ENCODE data around the gene NEU1. TPM values are rescaled to one million over a fixed set of nuclear protein-coding genes. Genes with fewer than 3 reads are reported as not detected.

The NEU1 gene
- total and polyA plus RNA-seq, 4 donors = 27.6 to 42.4 (median 34.8) TPM

GRCh38 chr6:31875877-31876276 is 13.3 kb upstream of the NEU1 start:
- no peak overlapping the region for H3K4me3 ChIP-seq (ENCODE audit: low read depth in 1 of 3, low read length in 3 of 3)
- TF ChIP-seq FOXA2 (IDR thresholded peaks at IDR 0.05) = no peak
- TF ChIP-seq HNF4A (conservative IDR thresholded peaks at IDR 0.05) = no peak
- TF ChIP-seq MAX (IDR thresholded peaks at IDR 0.05) = no peak
- no peak for TF ChIP-seq HNF4G (IDR thresholded peaks at IDR 0.05)
- no peak for TF ChIP-seq NR2F2 (IDR thresholded peaks at IDR 0.05)
- TF ChIP-seq, protein P1, sequence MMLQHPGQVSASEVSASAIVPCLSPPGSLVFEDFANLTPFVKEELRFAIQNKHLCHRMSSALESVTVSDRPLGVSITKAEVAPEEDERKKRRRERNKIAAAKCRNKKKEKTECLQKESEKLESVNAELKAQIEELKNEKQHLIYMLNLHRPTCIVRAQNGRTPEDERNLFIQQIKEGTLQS (IDR thresholded peaks at IDR 0.05) = no peak
- TF ChIP-seq FOXA1 (IDR thresholded peaks at IDR 0.05) = no peak
- no peak for TF ChIP-seq YY1 (IDR thresholded peaks at IDR 0.05)
- TF ChIP-seq GABPA (IDR thresholded peaks at IDR 0.05 in 1 of 2, conservative IDR thresholded peaks at IDR 0.05 in 1 of 2) = no peak
- TF ChIP-seq RXRA (IDR thresholded peaks at IDR 0.05) = no peak
- no peak for TF ChIP-seq SP1 (IDR thresholded peaks at IDR 0.05)
- TF ChIP-seq, protein P2, sequence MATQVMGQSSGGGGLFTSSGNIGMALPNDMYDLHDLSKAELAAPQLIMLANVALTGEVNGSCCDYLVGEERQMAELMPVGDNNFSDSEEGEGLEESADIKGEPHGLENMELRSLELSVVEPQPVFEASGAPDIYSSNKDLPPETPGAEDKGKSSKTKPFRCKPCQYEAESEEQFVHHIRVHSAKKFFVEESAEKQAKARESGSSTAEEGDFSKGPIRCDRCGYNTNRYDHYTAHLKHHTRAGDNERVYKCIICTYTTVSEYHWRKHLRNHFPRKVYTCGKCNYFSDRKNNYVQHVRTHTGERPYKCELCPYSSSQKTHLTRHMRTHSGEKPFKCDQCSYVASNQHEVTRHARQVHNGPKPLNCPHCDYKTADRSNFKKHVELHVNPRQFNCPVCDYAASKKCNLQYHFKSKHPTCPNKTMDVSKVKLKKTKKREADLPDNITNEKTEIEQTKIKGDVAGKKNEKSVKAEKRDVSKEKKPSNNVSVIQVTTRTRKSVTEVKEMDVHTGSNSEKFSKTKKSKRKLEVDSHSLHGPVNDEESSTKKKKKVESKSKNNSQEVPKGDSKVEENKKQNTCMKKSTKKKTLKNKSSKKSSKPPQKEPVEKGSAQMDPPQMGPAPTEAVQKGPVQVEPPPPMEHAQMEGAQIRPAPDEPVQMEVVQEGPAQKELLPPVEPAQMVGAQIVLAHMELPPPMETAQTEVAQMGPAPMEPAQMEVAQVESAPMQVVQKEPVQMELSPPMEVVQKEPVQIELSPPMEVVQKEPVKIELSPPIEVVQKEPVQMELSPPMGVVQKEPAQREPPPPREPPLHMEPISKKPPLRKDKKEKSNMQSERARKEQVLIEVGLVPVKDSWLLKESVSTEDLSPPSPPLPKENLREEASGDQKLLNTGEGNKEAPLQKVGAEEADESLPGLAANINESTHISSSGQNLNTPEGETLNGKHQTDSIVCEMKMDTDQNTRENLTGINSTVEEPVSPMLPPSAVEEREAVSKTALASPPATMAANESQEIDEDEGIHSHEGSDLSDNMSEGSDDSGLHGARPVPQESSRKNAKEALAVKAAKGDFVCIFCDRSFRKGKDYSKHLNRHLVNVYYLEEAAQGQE (IDR thresholded peaks at IDR 0.05) = no peak
- TF ChIP-seq, protein P3, sequence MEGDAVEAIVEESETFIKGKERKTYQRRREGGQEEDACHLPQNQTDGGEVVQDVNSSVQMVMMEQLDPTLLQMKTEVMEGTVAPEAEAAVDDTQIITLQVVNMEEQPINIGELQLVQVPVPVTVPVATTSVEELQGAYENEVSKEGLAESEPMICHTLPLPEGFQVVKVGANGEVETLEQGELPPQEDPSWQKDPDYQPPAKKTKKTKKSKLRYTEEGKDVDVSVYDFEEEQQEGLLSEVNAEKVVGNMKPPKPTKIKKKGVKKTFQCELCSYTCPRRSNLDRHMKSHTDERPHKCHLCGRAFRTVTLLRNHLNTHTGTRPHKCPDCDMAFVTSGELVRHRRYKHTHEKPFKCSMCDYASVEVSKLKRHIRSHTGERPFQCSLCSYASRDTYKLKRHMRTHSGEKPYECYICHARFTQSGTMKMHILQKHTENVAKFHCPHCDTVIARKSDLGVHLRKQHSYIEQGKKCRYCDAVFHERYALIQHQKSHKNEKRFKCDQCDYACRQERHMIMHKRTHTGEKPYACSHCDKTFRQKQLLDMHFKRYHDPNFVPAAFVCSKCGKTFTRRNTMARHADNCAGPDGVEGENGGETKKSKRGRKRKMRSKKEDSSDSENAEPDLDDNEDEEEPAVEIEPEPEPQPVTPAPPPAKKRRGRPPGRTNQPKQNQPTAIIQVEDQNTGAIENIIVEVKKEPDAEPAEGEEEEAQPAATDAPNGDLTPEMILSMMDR (IDR thresholded peaks at IDR 0.05; ENCODE audit: low read depth, low read length, missing input control) = no peak
- no peak for TF ChIP-seq TAF1 (conservative IDR thresholded peaks at IDR 0.05)
- TF ChIP-seq EGR1 (IDR thresholded peaks at IDR 0.05; ENCODE audit: low read depth in 2 of 2) = no peak
- no peak for TF ChIP-seq JUND (IDR thresholded peaks at IDR 0.05)
- no peak for TF ChIP-seq RAD21 (IDR thresholded peaks at IDR 0.05)
- no peak overlapping the region for H3K27ac ChIP-seq (ENCODE audit: low read depth in 1 of 2, low read length in 2 of 2)
- no peak overlapping the region for H3K9ac ChIP-seq (ENCODE audit: low read depth in 1 of 2, low read length in 2 of 2)
- no peaks in the 10 kb centered on the region for H3K9me3 ChIP-seq (ENCODE audit: control insufficient read depth in 4 of 4, low read length in 3 of 4)
- no peaks in the 10 kb centered on the region for H3K27me3 ChIP-seq (ENCODE audit: control insufficient read depth in 4 of 4, insufficient read depth in 4 of 4, low read length in 3 of 4)
- H3K36me3 ChIP-seq (ENCODE audit: control insufficient read depth in 4 of 4, insufficient read depth in 3 of 4, low read depth in 1 of 4, low read length in 3 of 4) = peaks cover 0 to 12% (median 4%) of the 10 kb centered on the region in 4 donors
- no peaks in the 10 kb centered on the region for H3K4me1 ChIP-seq (ENCODE audit: control insufficient read depth in 4 of 4, insufficient read depth in 4 of 4, low read length in 3 of 4)
- DNase-seq (ENCODE audit: low spot score) = no peak
- 73% methylated on average over 5 of the region's 5 CpGs for WGBS

DNA sequence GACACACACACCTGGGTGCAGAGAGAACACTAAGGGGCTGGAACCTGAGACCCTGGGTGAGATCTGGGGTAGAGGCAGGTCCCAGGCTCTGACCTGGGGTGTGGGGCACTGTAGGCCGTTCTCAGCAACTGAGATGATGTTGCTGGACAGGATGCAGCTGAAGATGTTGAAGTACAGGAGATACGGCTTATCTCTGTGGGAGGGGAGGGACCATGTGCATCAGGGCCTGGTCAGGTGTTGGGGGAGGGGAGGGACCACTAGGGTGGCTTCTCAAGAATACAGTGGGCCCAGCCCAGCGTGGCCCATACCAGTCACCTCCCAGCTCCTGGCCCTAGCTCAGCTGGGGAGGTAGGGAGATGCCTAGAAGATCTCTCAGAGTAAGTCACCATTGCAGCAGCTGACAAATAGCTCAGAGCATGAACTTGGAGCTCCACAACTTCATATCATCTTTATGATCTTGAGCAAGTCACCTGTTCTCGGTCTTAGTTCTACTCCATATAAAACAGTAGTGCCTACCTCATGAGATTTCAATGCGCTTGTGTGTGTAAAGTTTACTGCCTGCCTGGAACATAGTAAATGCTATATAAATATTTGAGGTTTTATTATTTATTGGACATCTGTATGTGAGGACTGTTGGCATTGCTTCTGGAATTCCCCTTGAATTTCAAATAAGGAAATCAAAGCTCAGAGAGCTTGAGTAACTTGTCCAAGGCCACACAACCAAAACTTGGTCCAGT is 12.4 kb upstream of the NEU1 start:
- H3K4me3 ChIP-seq (ENCODE audit: low read depth in 1 of 3, low read length in 3 of 3) = no peak overlapping the region
- WGBS = 77% methylated on average over 5 of the region's 5 CpGs
- no peak for DNase-seq (ENCODE audit: low spot score)
- no peaks in the 10 kb centered on the region for H3K9me3 ChIP-seq (ENCODE audit: control insufficient read depth in 4 of 4, low read length in 3 of 4)
- H3K27ac ChIP-seq (ENCODE audit: low read depth in 1 of 2, low read length in 2 of 2) = no peak overlapping the region
- H3K9ac ChIP-seq (ENCODE audit: low read depth in 1 of 2, low read length in 2 of 2) = no peak overlapping the region
- H3K4me1 ChIP-seq (ENCODE audit: control insufficient read depth in 4 of 4, insufficient read depth in 4 of 4, low read length in 3 of 4) = no peaks in the 10 kb centered on the region
- TF ChIP-seq FOXA1 (IDR thresholded peaks at IDR 0.05) (no peak), NR2F2 (IDR thresholded peaks at IDR 0.05) (no peak)
- H3K27me3 ChIP-seq (ENCODE audit: control insufficient read depth in 4 of 4, insufficient read depth in 4 of 4, low read length in 3 of 4) = no peaks in the 10 kb centered on the region
- H3K36me3 ChIP-seq (ENCODE audit: control insufficient read depth in 4 of 4, insufficient read depth in 3 of 4, low read depth in 1 of 4, low read length in 3 of 4) = peaks cover 0 to 5% (median 2%) of the 10 kb centered on the region in 4 donors
